HT-29 (cell line): ENCODE data around the gene PRKAG2. TPM values are rescaled to one million over a fixed set of nuclear protein-coding genes. Genes with fewer than 3 reads are reported as not detected.

ENCODE experiments used
- DNase-seq: peaks from one replicate; pipeline ENCODE4 v3.0.0-alpha.2; 2015; ENCODE audit warnings: low spot score
- total RNA-seq: library from RNA; depleted of rRNA; stranded (reverse); fragments of >200 nt; shearing (Covaris generic); gene quantifications from 2 replicates; pipeline ENCODE4 v1.2.3, GENCODE V29; 2014

The PRKAG2 gene
- total RNA-seq, 1 experiment from 2014 or later, result 5.4 TPM

DNA sequence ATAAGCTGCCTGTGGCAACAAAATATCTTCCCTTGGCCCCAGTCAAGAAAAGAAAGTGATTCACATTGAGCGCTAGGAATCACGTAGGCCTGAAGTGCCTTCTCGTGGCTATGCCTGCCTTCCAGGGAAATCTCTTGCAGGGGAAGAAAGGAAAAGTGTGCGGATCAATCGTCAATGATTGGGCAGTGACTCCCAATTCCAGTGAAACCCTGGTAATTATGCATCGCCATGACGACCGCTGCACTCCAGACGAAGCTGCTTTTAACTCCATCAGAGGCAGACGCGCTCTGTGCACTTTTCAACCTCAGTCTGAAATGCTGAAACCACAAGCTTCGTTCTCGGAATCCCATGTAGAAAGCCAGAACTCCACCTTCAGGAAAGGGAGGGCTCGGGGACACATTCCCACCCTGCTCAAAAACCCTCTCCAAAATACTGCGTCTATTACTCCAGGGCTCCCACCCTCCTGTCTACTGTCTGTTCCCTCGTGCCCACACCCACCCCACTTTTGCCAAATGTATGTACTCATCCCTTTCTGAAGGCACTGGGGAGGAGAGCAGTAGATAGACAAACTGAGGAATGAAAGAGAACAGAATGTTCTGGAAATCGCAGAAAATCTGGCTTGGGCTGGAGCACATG, 24.2 kb upstream of the PRKAG2 start:
- no peak for DNase-seq

DNA sequence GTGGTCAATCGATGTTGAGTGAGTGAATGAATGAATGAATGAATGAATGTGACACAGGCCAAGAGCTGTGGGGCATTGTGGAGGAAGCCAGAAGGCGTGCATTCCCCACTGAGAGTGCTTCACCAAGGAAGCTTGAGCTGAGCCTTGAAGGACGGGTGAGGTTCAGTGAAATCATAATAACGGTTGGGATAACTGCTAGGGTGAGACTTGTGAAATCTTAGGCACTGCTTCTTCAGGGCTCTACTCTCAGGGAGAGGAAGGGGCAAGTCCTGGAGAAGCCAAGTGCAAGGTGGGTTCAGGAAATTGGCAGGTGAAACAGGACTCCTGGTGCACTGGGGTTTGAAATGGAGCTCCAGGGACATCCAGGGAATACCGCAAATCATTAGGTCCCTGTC, 23.7 kb upstream of the PRKAG2 start:
- no peak for DNase-seq

DNA sequence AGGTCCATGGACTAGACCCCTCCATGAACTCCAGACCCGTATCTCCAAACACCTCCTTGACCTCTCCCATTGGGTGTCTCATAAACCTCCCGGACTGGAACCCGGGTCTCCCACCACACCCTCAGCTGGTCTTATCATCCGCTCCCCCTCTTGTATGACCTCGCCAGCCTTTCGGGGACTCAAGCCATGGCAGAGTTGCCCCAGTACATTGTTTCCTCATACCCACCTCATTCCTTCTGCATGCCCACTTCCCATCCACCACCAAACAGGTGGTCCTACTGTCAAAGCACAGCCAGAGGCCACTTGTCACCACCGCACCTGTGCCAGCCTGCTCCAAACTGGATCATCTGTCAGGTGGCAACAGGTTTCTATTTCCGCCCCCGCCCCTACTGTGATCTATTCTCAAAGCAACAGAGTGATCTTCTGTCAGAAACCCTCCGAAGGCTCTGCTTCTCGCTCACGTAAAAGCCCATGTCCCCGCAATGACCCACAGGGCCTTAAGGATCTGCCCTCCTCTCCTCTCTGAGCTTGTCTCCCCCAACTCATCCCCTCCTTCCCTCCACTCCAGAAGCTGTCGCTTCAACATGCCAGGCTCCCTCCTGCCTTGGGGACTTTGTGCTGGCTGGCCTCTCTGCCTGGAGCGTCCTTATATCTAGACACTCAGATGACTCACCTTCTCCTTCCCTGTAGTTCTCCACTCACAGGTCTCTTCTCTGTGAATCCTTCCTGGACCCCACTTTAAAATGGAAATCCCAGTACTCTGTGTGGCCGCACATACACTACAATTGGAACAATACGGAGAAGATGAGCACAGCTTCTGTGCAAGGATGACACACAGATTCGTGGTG, 22.8 kb upstream of the PRKAG2 start:
- DNase-seq, result no peak

DNA sequence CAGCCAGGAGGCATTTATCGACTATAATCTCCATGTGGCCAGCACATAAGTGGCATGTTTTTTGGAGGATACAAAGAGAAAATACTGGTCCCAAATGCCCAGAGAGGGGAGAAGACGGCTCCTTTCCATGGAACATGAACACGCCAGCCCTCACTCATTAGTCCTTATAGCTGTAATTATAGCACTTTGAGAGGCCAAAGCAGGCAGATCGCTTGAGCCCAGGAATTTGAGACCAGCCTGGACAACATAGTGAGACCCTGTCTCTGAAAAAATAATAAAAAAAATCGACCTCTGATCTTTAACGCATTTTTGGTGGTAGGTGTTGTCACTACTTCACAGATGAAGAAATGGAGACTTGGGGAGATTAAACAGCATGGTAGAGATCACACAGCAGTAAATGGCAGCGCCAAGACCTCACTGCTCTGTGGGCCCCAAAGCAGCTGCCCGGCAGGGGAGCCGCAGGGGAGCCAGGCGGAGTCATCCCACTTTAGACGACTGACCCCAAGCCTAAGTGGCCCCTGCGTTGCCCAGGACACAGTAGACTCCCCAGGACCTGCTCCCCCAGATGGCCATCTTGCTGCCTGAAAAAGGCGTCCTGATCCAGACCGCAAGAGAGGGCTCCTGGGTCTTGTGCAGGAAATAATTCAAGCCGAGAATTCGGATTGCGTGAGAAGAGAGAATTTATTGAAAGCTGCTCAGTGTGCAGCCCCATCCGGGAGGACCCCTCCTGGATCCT, 21.2 kb upstream of the PRKAG2 start:
- no peak for DNase-seq

DNA sequence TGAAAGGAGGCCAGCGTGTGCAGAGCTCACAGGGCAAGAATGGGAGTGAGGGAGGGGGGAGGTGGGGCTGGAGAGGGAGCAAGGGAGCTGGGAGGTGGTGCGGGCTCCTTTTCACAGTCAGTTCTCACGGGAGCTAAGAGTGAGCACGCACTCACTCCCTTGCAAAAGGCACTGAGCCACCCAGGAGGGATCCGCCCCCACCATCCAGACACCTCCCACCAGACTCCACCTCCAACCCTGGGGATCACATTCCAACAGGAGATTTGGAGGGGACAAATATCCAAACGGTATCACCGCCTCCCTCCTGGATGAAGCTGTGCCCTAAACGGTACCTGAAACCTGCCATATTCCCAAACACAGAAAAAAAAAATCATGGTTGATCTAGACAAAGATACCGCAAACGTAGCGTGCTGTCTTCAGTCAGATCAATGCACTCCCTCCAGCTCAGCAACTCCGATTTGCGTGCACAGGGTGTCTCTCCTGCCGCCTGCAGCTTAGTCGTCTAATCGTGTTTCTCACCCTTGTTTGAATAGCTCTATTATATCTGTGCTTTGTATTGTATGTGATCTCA, 20.3 kb upstream of the PRKAG2 start:
- DNase-seq, result no peak

DNA sequence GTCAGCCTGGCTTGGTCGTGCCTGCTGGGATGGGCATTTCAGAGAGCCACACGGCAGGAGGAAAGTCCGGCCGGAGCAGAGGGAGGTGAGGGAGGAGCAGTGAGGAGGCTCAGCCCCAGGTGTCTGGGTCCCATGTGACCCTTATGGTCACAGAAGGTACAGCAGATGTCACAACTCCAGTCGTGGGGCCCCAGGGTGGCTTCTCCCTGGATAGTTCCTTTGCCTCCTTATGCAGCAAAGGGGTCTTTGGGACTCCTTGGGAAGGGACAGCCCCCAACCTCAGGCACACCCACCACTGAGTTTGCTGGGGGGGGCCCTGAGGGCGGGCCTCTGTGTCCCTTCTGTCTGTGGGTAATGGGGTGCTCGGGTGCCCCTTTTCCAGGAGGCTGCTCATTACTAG, 19.6 kb upstream of the PRKAG2 start:
- DNase-seq, result no peak

DNA sequence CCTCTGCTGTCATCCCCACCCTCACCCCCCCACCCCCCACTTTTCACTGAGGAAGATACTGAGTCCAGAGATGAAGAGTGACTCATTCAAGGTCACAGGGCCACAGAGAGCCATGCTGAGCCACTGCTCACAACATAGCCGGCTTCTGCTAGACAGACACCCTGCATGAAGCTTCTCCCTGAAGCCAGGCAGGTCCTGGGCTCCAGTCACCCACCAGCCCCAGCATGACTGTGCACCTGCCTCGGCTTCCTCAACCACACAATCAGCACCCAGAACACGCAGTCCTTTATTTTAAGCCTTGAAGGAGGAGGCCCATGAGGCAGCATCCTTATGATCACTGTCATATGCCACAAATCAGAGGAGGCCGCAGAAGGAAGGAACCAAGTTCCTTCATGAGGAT, 19.2 kb upstream of the PRKAG2 start:
- no peak for DNase-seq

DNA sequence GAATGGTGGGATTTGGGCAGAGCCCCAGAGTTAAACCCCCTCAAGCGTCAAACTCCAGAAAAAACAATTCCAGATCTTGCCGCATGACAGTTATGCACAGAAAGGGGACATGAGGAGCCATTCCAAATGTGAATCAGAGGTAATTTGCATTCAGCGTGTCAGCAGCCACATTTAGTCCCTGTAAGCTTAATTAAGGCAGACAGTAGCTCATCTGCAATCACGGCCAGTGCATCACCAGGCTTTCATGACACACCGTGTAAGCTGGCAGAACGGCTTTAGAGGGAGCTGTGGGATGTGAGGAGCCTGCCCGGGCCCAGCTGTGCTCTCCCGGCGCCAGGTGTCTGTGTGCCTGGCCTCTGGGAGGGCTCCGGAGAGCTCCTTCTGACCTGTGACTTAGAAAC, 18.7 kb upstream of the PRKAG2 start:
- DNase-seq, result no peak

DNA sequence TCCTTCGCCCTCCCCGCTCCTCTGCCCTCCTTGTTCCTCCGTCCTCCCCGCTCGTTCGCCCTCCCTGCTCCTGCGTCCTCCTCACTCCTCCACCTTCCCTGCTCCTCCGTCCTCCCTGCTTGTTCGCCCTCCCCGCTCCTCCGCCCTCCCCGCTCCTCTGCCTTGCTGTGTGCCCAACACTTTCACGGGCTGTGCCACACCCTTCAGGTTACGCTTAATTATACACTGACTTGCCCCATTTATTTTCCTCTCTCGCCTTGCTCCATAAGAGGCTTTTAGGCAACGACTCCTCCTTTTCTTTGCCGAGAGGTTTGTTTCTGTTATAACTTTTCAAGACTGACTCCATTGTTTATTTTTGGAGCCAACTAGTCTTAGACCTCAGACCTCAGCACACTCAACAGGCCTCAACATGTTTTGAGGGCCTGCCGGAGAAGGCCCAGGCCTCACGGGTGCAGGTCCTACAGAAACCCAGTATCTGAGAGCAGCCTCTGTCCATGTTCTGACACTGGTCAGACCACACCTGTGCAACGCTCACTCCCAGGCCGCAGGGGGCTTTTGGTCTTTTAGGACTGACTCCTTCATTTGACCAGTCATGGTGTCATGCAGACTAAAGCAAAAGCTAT, 18.2 kb upstream of the PRKAG2 start:
- DNase-seq, result no peak

DNA sequence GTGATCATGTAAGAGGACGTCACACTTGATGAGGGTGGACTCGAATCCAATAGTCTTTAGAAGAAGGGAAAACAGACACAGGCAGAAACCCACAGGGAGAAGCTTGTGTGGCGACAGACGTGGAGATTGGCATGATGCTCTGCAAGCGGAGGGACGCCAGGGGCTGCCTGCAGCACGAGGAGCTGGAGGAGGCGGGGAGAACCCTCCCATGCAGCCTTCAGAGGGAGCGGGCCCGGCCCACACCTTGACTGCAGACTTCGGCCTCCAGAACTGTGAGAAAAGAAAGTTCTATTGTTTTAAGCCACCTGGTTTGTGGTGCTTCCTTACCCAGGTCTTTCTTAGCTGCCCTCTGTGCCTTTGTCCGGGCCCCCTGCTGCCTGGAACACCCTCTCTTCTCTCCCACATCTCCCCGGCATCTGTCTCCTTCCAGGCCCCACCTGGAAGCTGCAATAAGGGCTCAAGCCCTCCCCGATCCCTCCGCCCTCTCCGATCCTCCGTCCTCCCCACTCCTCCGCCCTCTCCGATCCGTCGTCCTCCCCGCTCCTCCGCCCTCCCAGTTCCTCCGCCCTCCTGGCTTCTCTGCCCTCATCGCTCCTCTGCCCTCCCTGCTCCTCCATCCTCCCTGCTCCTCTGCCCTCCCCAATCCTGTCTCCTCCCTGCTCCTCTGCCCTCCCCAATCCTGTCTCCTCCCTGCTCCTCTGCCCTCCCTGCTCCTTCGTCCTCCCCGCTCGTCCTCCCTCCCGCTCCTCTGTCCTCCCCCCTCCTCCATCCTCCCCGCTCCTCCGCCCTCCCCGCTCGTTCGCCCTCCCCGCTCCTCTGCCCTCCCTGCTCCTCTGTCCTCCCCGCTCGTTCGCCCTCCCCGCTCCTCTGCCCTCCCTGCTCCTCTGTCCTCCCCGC, 17.4 kb upstream of the PRKAG2 start:
- DNase-seq, result no peak

DNA sequence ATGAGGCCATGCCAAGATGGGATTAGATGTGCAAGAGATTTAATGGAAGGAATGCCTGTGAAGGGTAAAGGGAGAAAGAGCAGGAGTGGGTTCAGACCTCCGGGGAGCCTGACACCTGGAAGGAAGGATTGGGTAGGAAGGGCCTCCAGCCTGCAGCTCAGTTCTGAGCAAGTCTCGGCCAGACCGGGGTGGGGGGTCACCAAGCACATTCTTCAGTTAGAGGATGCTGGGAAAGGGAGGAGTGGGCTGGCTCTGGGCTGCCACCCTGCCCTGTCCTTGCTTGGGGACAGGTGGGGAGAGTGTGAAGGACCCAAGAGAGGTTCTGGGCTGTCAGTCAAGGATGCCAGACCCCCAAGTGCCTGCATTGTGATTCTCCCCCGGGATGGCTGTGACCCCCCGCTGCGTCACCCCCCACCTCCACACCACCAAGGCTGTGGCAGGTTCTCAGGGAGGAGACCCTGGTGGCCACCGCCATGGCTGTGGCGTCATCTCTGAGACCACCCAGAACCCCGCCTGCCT, 16.5 kb upstream of the PRKAG2 start:
- DNase-seq, result no peak

DNA sequence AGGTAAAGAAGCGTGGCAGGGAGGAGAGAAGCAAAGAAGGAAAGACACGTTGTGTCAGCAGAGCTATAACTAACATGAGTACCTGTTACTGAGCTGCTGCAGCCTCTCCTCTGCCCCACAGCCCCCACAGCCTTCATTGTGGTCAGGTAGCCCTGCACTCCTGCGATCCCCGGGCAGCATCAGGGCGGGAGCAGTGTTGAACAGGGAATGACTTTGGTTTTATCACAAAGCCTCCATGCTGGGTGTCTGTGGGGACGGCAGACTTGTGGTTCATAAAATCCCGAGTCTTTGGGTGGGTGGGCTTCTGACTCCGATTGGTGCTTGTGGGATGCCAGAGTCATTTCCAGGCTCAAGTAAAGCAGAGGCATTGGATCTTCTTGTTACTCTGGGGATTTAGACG, 14.8 kb upstream of the PRKAG2 start:
- DNase-seq, result no peak

DNA sequence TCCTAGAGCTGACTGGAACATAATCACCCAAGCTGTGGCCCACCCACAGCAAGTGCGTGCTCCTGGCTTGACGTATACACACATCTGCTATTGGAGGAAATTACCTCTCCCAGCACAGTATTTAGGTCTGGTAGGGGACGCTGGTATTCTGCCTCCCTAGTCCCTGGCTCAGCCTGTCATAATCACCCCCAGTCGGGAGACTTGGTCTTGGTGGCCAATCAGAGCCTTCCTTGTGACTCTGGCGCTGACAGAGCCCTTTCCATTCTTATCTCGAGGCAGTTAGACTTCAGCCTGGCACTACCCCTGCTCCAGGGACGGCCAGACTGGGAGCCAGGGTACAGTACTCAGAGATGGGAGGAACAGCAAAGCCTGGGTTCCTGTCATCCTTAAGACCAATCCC, 14.3 kb upstream of the PRKAG2 start:
- no peak for DNase-seq

DNA sequence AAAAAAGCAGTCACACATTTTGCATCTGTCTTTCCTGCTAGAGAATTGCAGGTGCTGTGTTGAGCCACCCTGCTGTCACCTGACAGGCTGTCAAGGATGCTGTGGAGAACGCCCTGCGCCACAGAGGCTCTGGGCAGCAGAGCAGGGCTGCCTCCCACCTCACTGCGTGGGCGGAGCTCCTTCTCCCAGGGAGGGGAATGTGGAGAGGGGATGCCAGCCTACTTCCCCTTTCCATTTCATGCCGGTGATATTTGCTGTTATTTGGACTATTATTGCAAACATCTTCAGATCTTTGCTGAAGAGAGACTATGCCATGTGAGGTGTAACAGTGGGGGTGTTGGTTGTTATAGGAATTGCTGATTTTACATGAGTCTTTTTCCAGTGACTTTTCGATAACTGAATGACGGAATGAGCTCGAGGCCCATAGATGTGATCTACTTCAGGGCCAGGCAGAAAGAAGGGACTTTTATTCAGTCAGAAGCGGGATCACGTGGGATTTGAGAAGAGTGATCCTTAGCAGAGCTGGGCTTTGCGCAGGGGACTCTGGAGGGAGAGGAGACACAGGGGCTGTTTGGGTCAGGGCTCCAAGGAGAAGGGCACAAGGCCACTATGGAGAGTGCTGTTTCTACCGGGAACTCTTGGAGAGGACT, 13.6 kb upstream of the PRKAG2 start:
- DNase-seq, result no peak

DNA sequence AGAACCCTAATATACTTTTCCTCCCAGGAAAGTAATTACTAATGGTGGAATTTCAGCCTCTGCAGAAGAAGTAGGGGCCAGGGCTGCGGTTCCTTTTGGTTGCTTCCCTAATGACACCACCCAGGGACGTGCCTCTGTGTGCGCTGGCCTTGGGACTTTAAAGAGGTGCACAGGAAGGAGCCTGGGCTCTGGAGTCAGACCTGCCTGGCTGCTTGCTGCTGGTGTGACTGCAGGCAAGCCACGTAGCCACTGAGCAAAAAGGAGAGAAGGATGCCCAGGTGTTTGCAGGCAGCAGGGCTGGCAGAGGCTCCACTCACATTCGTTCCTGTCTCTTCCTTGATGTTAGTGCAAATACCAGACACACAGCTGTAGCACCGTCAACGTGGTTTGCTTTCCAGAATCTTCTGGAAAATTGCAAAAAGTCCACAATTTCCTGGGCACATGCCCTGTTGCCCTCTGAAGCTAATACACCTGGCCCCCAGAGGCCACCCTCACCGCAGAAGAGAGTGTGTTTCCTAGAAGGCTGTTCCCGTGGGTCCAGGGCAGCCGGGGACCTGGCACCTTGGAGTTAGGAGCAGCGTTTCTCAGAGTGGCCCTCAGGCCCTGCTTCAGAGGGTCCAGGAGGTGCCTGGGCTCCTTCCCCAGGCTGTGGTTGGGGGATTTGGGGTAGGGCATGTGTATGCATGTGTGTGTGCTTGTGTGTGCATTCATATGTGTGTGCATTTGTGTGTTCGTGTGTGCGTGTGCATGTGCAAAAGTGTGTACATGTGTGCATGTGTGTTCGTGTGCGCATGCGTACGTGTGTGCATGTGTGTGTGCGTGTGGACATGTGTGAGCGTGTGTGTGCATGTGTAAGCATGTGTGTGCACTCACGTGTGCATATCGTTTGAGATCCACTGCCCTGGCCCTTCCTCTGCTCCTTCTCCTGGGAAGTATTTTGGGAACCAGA, 12.8 kb upstream of the PRKAG2 start:
- DNase-seq, result no peak

DNA sequence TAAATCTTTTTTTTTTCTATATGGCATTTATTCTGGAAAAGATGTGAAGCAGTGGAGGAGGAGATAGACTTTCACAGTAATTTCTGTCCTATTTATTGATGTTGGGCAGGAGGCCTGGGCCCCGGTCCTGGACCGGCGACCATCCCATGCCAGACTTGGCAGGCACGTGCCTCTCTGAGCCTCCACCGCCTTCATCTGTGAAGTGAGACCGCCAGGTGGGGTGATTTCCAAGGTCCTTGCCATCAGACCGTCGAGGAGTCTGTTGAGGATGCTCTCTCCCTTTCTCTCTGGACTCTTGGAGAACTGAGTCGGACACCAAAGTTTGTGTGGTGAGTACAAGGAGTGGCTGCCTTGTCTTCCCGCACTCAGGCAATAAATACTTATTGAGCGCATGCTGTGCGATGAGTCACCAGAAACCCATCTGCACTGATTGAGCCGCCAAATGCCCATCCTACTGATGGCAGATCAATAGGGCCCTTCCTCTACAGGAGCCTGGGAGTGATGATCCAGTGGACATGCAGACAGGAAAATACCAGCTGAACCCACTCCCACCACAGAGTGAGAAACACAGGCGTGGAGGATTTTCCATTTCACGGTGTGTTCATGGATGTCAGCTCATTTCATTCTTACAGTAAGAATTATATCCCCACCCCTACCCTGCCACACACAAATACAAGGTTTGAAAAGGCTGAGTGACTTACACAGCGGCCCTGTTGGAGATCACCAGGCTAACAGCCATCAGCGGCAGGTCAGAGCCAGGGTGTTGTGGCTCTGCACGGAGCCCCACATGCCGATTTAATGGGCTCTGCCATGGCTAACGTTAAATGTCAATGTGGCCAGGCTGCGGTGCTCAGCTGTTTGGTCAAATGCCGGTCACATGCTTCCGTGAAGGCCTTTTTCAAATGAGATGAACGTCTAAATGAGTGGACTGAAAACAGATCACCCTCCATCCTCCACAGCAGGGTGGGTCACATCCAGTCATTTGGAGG, 11.5 kb upstream of the PRKAG2 start:
- DNase-seq, result peak; percentile 16

DNA sequence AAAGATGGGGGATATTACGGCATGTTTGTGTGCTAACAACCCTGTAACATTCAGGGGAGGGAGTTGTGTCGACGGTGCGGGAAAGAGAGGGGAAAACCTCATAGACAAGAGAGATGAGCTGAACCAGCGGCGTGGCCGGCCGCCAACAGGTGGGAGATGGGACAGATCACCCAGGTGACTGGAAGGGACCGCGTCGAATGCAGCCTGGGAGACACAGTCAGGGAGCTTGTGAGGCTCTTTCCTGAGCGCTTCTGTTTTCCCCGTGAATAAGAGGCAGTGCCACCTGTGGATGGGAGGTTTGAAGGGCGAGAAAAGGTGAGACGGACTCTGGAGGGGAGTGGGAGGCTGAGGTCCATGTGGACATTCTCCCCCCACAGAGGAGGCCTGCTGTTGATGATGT, 9.9 kb upstream of the PRKAG2 start:
- no peak for DNase-seq

DNA sequence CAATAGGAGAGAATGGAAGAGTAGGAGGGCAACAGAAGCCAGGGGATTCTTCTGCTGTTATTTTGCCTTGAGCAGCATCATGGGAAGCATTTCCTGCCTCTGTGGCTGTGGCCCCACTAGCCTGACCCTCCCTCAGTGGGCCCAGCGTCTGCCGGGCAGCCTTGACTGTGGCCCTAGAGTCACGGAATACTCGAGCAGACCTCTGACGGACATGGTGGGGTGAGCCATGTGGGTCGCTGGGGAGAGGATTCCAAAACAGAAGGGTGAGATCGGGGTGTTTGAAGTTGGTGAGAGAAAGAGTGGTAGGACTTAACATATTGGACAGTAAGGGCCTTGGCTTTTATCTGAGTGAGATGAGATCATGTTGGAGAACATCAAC, 8.3 kb upstream of the PRKAG2 start:
- DNase-seq, result no peak
